Stomach smooth muscle (tissue), 2 donors: ENCODE results near the gene UPK1A.

Experiments used
- H3K27ac ChIP-seq: one replicate; pipeline ENCODE4 v1.7.0; 2013; ENCODE audit warnings: mild to moderate bottlenecking, low read length, inconsistent platforms
- H3K27me3 ChIP-seq, 2 donors: one replicate each; pipeline ENCODE4 v1.7.0; 2013; ENCODE audit warnings: low read length in 2 of 2; ENCODE audit not compliant: insufficient read depth in 2 of 2, control insufficient read depth in 1 of 2
- H3K36me3 ChIP-seq, 2 donors: one replicate each; pipeline ENCODE4 v1.7.0; 2013; ENCODE audit warnings: low read length in 2 of 2; ENCODE audit not compliant: control insufficient read depth in 2 of 2, insufficient read depth in 2 of 2
- H3K4me1 ChIP-seq: one replicate; pipeline ENCODE4 v1.7.0; 2013; ENCODE audit warnings: low read length; ENCODE audit not compliant: control insufficient read depth, insufficient read depth
- H3K4me3 ChIP-seq, 2 donors: one replicate each; pipeline ENCODE4 v1.7.0; 2013; ENCODE audit warnings: low read length in 2 of 2
- H3K9ac ChIP-seq, 2 donors: one replicate each; pipeline ENCODE4 v1.7.0; 2013; ENCODE audit warnings: low read length in 2 of 2, mild to moderate bottlenecking in 1 of 2
- H3K9me3 ChIP-seq, 2 donors: one replicate each; pipeline ENCODE4 v1.7.0; 2013; ENCODE audit warnings: low read length in 2 of 2; ENCODE audit not compliant: control insufficient read depth in 2 of 2
- donor health status: healthy.
- donor health status: Pancreatic carcinoma.

The UPK1A gene

DNA sequence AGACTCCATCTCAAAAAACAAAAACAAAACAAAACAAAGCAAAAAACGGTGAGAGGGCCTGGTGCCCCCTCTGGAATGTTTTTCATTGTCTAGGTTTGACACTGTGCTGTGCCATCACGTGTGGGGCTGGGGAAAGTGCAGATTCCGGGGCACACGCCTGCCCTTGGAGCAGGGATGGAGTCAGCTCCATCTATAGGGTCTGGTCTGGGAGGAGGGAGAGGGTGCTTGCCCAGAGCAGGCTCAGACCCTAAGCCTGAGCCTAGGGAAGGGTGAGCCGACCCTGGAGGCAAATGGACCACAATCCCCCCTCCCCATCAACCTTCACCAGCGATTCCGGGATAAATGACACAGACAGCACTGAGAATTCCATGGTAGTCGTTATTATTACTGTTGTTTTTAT lies 27.1 kb downstream of the UPK1A start:
- H3K4me1 ChIP-seq, result no peaks in the 10 kb centered on the region
- no peaks in the 10 kb centered on the region for H3K36me3 ChIP-seq
- H3K4me3 ChIP-seq, result no peak overlapping the region
- no peak overlapping the region for H3K9ac ChIP-seq
- H3K27me3 ChIP-seq, result no peaks in the 10 kb centered on the region
- no peaks in the 10 kb centered on the region for H3K9me3 ChIP-seq
- no peak overlapping the region for H3K27ac ChIP-seq

GRCh38 chr19:35693835-35694599 lies 27.7 kb downstream of the UPK1A start:
- H3K27ac ChIP-seq, result no peak overlapping the region

GRCh38 chr19:35695895-35696422 lies 29.6 kb downstream of the UPK1A start:
- no peak overlapping the region for H3K9ac ChIP-seq
- H3K4me3 ChIP-seq, result no peak overlapping the region
- H3K36me3 ChIP-seq, result no peaks in the 10 kb centered on the region
- H3K27me3 ChIP-seq, result no peaks in the 10 kb centered on the region
- no peaks in the 10 kb centered on the region for H3K9me3 ChIP-seq
- H3K27ac ChIP-seq, result no peak overlapping the region
- no peaks in the 10 kb centered on the region for H3K4me1 ChIP-seq

More at GRCh38 chr19:35693835-35694599, 27.7 kb downstream of the UPK1A start:
- Histone ChIP-seq H3K36me3 (no peaks in the 10 kb centered on the region), H3K4me1 (no peaks in the 10 kb centered on the region), H3K9ac (no peak overlapping the region), H3K9me3 (no peaks in the 10 kb centered on the region), H3K4me3 (no peak overlapping the region), H3K27me3 (no peaks in the 10 kb centered on the region)

DNA sequence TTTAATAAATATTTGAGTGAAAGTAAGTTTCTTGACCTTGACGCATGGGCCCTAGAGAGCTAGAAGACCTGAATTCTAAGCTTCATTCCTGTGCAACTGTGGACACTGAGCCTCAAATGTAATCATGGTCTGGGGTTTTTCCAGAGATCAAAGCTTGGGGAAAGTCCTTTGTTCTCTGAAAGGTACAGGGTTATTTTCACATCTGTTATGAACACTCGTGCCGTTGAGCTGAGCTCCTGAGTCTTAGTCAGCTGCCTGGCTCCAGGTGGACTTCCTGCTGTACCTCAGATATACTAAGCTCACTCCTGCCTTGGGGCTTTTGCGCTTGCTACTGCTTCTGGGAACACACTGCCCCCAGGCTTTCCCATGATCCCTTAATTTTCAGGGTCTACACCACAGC lies 30.5 kb downstream of the UPK1A start:
- H3K4me3 ChIP-seq, result no peak overlapping the region
- H3K4me1 ChIP-seq, result no peaks in the 10 kb centered on the region
- no peaks in the 10 kb centered on the region for H3K36me3 ChIP-seq
- no peak overlapping the region for H3K27ac ChIP-seq
- H3K9me3 ChIP-seq, result no peaks in the 10 kb centered on the region
- H3K9ac ChIP-seq, result no peak overlapping the region
- H3K27me3 ChIP-seq, result no peaks in the 10 kb centered on the region

DNA sequence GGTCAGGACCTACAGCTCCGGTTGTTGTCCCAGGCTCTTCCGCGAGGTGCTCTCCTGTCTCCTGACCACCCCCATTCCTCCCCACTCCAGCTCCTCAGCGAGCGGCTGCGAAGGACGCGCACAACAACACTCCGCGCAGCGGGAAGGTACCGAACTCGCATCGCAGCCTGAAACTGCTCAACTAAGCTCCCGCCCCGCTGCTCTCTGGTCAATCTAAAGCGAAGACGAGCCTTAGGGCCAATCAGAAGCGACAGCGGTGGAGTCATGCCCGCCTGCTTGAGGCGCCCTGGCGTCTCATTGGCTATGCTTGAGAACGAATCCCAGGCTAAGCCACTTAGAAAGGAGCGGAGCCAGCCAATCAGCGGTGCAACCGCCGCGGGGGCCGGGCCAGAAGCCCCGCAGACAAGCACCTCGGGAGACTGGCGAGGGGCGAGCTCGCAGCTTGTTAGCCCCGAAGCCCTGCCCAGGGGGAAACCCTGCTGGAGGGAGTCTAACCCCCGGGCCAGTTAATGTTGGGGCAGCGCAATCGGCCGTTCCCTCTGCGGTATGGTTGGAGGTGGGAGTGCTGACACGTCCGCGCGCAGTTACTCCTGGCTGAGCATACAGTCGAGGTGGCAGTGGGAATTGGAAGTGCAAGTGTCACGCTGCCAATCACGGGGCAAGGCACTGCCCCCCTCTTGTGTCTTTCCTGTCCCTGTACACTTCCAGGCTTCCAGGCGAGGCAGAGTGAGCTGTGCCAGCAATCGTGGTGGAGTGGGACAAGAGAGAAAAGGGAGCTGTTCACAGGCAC lies 36.1 kb downstream of the UPK1A start:
- Histone ChIP-seq H3K27me3 (peaks cover 8 to 10% of the 10 kb centered on the region in 2 donors), H3K9me3 (no peaks in the 10 kb centered on the region), H3K27ac (no peak overlapping the region), H3K4me1 (peaks cover 8% of the 10 kb centered on the region), H3K4me3 (peak overlapping the region; percentile 83 to 86), H3K9ac (peak overlapping the region; percentile 52 to 72), H3K36me3 (no peaks in the 10 kb centered on the region)

GRCh38 chr19:35703343-35703742 lies 37.0 kb downstream of the UPK1A start:
- Histone ChIP-seq H3K4me1 (peaks cover 8% of the 10 kb centered on the region), H3K36me3 (no peaks in the 10 kb centered on the region), H3K27ac (no peak overlapping the region), H3K27me3 (peaks cover 8 to 13% of the 10 kb centered on the region in 2 donors), H3K9me3 (no peaks in the 10 kb centered on the region), H3K9ac (no peak overlapping the region), H3K4me3 (no peak overlapping the region)

DNA sequence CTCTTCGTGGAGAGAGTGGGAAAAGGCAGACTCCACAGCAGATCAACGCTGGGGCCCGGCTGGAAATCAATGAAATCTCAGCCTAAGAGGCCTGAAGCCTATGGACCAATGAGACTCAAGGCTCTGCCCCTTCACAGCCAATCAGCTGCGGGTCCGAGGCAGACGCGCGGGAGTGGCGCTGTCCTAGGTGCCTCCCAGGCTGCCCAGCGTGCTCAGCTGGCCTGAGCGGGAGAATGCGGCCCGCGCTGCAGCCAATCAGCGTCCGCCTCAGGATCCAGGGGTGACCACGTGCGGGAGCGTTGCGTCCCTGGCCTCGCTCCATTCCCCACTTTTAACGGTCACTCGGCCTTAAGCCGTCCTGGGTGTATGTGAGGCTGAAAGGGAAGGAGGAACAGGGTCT lies 37.9 kb downstream of the UPK1A start, which contains the start of gene ZBTB32:
Gene ZBTB32, plus strand, starts transcription at position 341 of the 400 bp plus-strand sequence. CDS start 10,069 bp downstream, outside the sequence.
- Histone ChIP-seq H3K9ac (no peak within 1 kb of the TSS), H3K9me3 (no peaks in the 10 kb centered on the region), H3K27me3 (peaks cover 8 to 16% of the 10 kb centered on the region in 2 donors), H3K36me3 (no peaks in the 10 kb centered on the region), H3K27ac (no peak within 1 kb of the TSS), H3K4me3 (no peak within 1 kb of the TSS), H3K4me1 (peaks cover 8% of the 10 kb centered on the region)

DNA sequence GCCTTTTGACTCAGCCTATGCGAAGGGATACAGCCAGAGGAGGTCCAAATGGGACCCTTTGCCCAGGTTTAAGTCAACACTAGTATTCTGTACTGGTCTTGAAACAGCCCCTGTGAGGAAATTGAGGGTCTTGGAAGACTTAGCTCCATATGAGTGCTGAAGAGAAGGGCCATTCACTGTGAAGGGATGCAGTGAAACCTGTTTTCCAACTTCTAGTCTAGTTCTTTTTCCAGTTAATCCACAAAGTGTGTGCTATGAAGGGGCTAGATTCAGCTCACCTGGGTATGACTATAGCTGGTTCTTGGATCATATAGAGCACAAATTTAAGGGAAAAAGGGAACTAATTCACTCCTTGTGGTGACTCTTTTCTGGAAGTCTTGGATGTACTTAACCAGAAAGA lies 42.1 kb downstream of the UPK1A start:
- H3K27me3 ChIP-seq, result peaks cover 6 to 14% of the 10 kb centered on the region in 2 donors
- no peak overlapping the region for H3K4me3 ChIP-seq
- no peaks in the 10 kb centered on the region for H3K9me3 ChIP-seq
- no peaks in the 10 kb centered on the region for H3K4me1 ChIP-seq
- no peak overlapping the region for H3K9ac ChIP-seq
- H3K27ac ChIP-seq, result no peak overlapping the region
- no peaks in the 10 kb centered on the region for H3K36me3 ChIP-seq

DNA sequence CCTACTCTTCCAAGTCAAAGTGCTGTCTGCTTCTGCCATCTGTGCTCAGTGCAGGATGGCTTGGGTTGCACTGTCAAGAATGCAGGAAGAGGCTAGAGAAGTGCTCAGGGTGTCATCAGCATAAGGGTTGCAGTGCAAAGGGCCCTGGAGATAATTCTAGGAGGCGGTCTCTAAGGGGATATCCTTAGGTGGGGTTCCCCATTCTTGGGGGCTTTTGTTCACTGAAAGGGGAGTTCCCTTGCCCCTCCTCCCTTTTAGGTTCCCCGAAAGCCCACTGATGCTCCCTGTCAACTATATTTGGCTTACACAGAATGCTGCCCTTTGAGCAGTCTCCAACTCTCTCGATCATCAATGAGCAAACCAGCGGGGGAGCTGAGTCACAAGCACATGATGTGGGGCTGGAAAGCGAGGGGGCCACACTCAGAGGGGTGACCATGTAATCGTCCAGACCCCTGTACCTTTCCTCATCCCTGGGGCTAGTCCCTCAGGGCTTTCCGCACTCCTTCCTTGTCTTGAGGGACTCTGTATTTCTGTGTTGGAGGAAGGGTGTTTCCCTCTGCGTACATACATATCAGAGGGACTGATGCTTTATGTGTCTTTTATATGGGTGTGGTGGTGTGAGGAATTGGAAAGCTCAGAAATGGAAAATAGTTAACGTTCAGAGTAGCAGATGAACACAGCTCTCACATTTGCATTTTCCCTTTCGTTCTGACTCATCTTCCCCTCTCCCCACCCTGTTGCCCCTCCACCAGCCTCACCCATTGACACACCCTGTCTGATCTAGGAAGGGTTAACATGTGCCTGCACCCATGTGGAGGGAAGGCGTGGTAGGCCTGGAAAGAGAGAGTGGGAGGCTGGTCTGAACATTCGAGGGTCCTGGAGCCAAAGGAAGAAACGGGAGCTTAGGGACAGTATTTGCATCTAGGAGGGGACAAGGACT lies 44.7 kb downstream of the UPK1A start:
- no peak overlapping the region for H3K4me3 ChIP-seq
- no peak overlapping the region for H3K9ac ChIP-seq
- H3K27ac ChIP-seq, result no peak overlapping the region

More for the DNA sequence above, 44.7 kb downstream of the UPK1A start:
- Histone ChIP-seq H3K36me3 (no peaks in the 10 kb centered on the region), H3K4me1 (peaks cover 9% of the 10 kb centered on the region), H3K27me3 (peaks cover 0 to 6% of the 10 kb centered on the region in 2 donors), H3K9me3 (no peaks in the 10 kb centered on the region)
